ENCODE results near the gene TP53RK.

The TP53RK gene

DNA sequence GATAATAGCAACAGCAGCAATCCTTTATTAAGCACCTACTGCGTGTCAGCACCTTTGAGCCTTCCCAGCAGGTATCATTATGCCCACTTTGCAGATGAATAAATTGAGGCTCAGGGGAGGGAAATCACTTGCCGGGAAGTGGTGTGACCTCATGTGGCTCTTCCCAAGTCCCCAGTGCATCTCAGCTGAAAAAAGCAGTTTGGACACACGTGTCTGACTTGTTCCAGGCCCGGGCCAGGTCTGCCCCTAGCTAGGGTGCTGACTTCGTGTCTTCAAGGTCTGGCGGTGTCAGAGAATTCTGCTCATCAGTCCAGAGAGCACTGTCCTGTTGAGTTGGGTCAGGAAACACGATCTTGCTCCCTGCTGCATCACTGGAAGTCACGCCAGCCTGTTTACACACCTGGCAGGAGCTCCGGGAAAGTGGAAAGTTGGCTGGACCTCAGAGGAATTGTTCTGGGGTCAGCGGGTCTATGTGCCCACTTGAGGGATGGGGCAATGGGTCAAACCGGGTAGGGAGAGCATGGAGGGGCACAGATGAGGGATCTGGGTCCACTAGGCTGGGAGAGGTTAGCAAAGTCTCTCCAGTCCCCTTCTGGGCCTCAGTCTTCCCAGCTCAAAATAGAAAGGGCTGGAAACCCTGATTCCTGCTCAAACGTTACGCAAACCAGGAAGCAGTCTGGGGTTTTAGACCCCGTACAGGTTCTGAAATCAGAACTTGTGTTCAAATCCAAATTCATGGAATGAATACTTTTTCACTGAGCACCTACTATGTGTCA, 48.5 kb downstream of the TP53RK start:
- Histone ChIP-seq H2BK12ac (ENCODE audit: low read length in 2 of 2) (no peak overlapping the region), H2BK5ac (ENCODE audit: low read depth, low read length, poor library complexity, severe bottlenecking) (no peak overlapping the region), H2AFZ (ENCODE audit: low read depth, low read length) (no peak overlapping the region), H3K27me3 (ENCODE audit: control insufficient read depth in 1 of 2, insufficient read depth in 1 of 2, low read length in 2 of 2) (peaks cover 3 to 18% of the 10 kb centered on the region in 2 experiments), H3K79me1 (replicated peaks; ENCODE audit: low read length, poor library complexity, severe bottlenecking) (no peaks in the 10 kb centered on the region), H3K4me2 (ENCODE audit: low read length, poor library complexity, severe bottlenecking) (no peak overlapping the region), H4K8ac (ENCODE audit: low read length) (no peak overlapping the region), H3K4ac (ENCODE audit: low read depth in 1 of 2, low read length in 2 of 2) (no peak overlapping the region), H3K23ac (ENCODE audit: low read length in 2 of 2) (no peak overlapping the region), H2BK15ac (ENCODE audit: low read depth, poor library complexity, severe bottlenecking) (no peak overlapping the region), H2AK5ac (ENCODE audit: low read length, severe bottlenecking) (no peak overlapping the region), H3K18ac (ENCODE audit: low read depth in 1 of 2, low read length in 2 of 2) (no peak overlapping the region), H3K9me3 (ENCODE audit: control insufficient read depth, low read length) (no peaks in the 10 kb centered on the region), H3K9ac (ENCODE audit: low read length) (no peak overlapping the region), H3K4me1 (ENCODE audit: control insufficient read depth, insufficient read depth, low read depth, low read length) (no peaks in the 10 kb centered on the region), H3K36me3 (ENCODE audit: control insufficient read depth in 1 of 2, insufficient read depth in 2 of 2, low read depth in 1 of 2, low read length in 2 of 2) (no peaks in the 10 kb centered on the region), H3K14ac (ENCODE audit: low read length in 2 of 2) (no peak overlapping the region), H3K27ac (ENCODE audit: low read length, poor library complexity, severe bottlenecking) (no peak overlapping the region), H2BK120ac (ENCODE audit: low read depth, low read length) (no peak overlapping the region), H4K91ac (ENCODE audit: low read length) (no peak overlapping the region), H3K4me3 (ENCODE audit: insufficient read depth in 1 of 2, low read depth in 1 of 2, low read length in 2 of 2) (no peak overlapping the region)
- WGBS = 75% methylated on average over 14 of the region's 14 CpGs
- DNase-seq = no peak

DNA sequence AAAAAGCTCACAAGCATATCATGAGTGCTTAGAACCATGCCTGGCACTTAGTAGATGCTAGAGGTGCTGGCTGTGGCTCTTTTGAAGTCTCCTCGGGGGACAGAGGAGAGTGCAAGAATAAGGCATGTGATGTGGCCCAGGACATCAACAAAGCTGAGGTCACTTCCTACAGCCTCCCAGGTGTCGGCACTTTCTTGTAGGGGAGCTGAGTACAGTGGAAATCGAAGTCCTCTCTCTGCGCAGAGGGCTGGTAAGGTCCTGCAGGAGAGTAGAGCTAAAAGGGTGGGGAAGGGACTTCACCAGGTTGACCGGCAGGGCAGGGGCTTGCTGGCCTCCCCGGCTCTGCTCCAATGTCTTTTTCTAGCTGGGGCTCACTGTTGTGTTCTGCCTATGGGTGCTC, 49.2 kb downstream of the TP53RK start:
- Histone ChIP-seq H3K27ac (ENCODE audit: low read length, poor library complexity, severe bottlenecking) (no peak overlapping the region), H4K91ac (ENCODE audit: low read length) (no peak overlapping the region), H3K27me3 (ENCODE audit: control insufficient read depth in 1 of 2, insufficient read depth in 1 of 2, low read length in 2 of 2) (peaks cover 3 to 18% of the 10 kb centered on the region in 2 experiments), H3K4me2 (ENCODE audit: low read length, poor library complexity, severe bottlenecking) (no peak overlapping the region), H3K4me3 (ENCODE audit: insufficient read depth in 1 of 2, low read depth in 1 of 2, low read length in 2 of 2) (no peak overlapping the region), H3K14ac (ENCODE audit: low read length in 2 of 2) (no peak overlapping the region), H3K4ac (ENCODE audit: low read depth in 1 of 2, low read length in 2 of 2) (no peak overlapping the region), H2BK15ac (ENCODE audit: low read depth, poor library complexity, severe bottlenecking) (no peak overlapping the region), H2BK5ac (ENCODE audit: low read depth, low read length, poor library complexity, severe bottlenecking) (no peak overlapping the region), H3K9me3 (ENCODE audit: control insufficient read depth, low read length) (no peaks in the 10 kb centered on the region), H3K18ac (ENCODE audit: low read depth in 1 of 2, low read length in 2 of 2) (no peak overlapping the region), H2AK5ac (ENCODE audit: low read length, severe bottlenecking) (no peak overlapping the region), H3K36me3 (ENCODE audit: control insufficient read depth in 1 of 2, insufficient read depth in 2 of 2, low read depth in 1 of 2, low read length in 2 of 2) (no peaks in the 10 kb centered on the region), H2AFZ (ENCODE audit: low read depth, low read length) (no peak overlapping the region), H3K79me1 (replicated peaks; ENCODE audit: low read length, poor library complexity, severe bottlenecking) (no peaks in the 10 kb centered on the region), H3K4me1 (ENCODE audit: control insufficient read depth, insufficient read depth, low read depth, low read length) (no peaks in the 10 kb centered on the region), H2BK120ac (ENCODE audit: low read depth, low read length) (no peak overlapping the region), H3K23ac (ENCODE audit: low read length in 2 of 2) (no peak overlapping the region), H2BK12ac (ENCODE audit: low read length in 2 of 2) (no peak overlapping the region), H3K9ac (ENCODE audit: low read length) (no peak overlapping the region), H4K8ac (ENCODE audit: low read length) (no peak overlapping the region)
- WGBS = 91% methylated on average over 6 of the region's 6 CpGs
- no peak for DNase-seq

- Histone ChIP-seq H2BK120ac (ENCODE audit: low read depth, low read length) (no peak overlapping the region), H3K9me3 (ENCODE audit: control insufficient read depth, low read length) (no peaks in the 10 kb centered on the region), H2AFZ (ENCODE audit: low read depth, low read length) (no peak overlapping the region), H3K36me3 (ENCODE audit: control insufficient read depth in 1 of 2, insufficient read depth in 2 of 2, low read depth in 1 of 2, low read length in 2 of 2) (no peaks in the 10 kb centered on the region), H3K9ac (ENCODE audit: low read length) (no peak overlapping the region), H2BK15ac (ENCODE audit: low read depth, poor library complexity, severe bottlenecking) (no peak overlapping the region), H3K23ac (ENCODE audit: low read length in 2 of 2) (no peak overlapping the region), H3K14ac (ENCODE audit: low read length in 2 of 2) (no peak overlapping the region), H3K4ac (ENCODE audit: low read depth in 1 of 2, low read length in 2 of 2) (no peak overlapping the region), H2BK12ac (ENCODE audit: low read length in 2 of 2) (no peak overlapping the region), H3K4me1 (ENCODE audit: control insufficient read depth, insufficient read depth, low read depth, low read length) (no peaks in the 10 kb centered on the region), H3K18ac (ENCODE audit: low read depth in 1 of 2, low read length in 2 of 2) (no peak overlapping the region), H3K4me2 (ENCODE audit: low read length, poor library complexity, severe bottlenecking) (no peak overlapping the region), H4K8ac (ENCODE audit: low read length) (no peak overlapping the region), H3K27me3 (ENCODE audit: control insufficient read depth in 1 of 2, insufficient read depth in 1 of 2, low read length in 2 of 2) (peaks cover 3 to 18% of the 10 kb centered on the region in 2 experiments), H4K91ac (ENCODE audit: low read length) (no peak overlapping the region), H2BK5ac (ENCODE audit: low read depth, low read length, poor library complexity, severe bottlenecking) (no peak overlapping the region), H3K27ac (ENCODE audit: low read length, poor library complexity, severe bottlenecking) (no peak overlapping the region), H3K4me3 (ENCODE audit: insufficient read depth in 1 of 2, low read depth in 1 of 2, low read length in 2 of 2) (no peak overlapping the region), H3K79me1 (replicated peaks; ENCODE audit: low read length, poor library complexity, severe bottlenecking) (no peaks in the 10 kb centered on the region), H2AK5ac (ENCODE audit: low read length, severe bottlenecking) (no peak overlapping the region)
- DNase-seq = no peak
- 74% methylated on average over 3 of the region's 3 CpGs for WGBS
These were observed 49.7 kb downstream of the TP53RK start for GRCh38 chr20:46639587-46639986.

DNA sequence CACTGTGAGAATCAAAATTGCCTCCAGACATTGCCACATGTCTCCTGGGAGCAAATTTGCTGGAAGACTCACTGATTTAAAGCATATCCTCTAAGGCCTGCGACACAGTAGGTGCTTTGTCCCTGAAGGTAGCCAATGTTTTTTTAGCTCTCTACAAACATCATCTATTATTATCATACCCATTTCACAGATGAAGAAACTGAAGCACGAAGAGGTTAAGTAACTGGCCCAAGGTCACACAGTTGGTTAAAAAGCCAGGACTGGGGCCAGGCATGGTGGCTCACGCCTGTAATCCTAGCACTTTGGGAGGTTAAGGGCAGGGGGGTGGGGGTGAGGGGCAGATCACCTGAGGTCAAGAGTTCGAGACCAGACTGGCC, 50.4 kb downstream of the TP53RK start:
- Histone ChIP-seq H3K36me3 (ENCODE audit: control insufficient read depth in 1 of 2, insufficient read depth in 2 of 2, low read depth in 1 of 2, low read length in 2 of 2) (no peaks in the 10 kb centered on the region), H4K8ac (ENCODE audit: low read length) (no peak overlapping the region), H3K23ac (ENCODE audit: low read length in 2 of 2) (no peak overlapping the region), H2AK5ac (ENCODE audit: low read length, severe bottlenecking) (no peak overlapping the region), H3K14ac (ENCODE audit: low read length in 2 of 2) (no peak overlapping the region), H2BK15ac (ENCODE audit: low read depth, poor library complexity, severe bottlenecking) (no peak overlapping the region), H2BK120ac (ENCODE audit: low read depth, low read length) (no peak overlapping the region), H3K27ac (ENCODE audit: low read length, poor library complexity, severe bottlenecking) (no peak overlapping the region), H3K9ac (ENCODE audit: low read length) (no peak overlapping the region), H3K4me1 (ENCODE audit: control insufficient read depth, insufficient read depth, low read depth, low read length) (no peaks in the 10 kb centered on the region), H3K79me1 (replicated peaks; ENCODE audit: low read length, poor library complexity, severe bottlenecking) (no peaks in the 10 kb centered on the region), H3K4me2 (ENCODE audit: low read length, poor library complexity, severe bottlenecking) (no peak overlapping the region), H2BK12ac (ENCODE audit: low read length in 2 of 2) (no peak overlapping the region), H2AFZ (ENCODE audit: low read depth, low read length) (no peak overlapping the region), H3K4ac (ENCODE audit: low read depth in 1 of 2, low read length in 2 of 2) (no peak overlapping the region), H3K9me3 (ENCODE audit: control insufficient read depth, low read length) (no peaks in the 10 kb centered on the region), H4K91ac (ENCODE audit: low read length) (no peak overlapping the region), H3K4me3 (ENCODE audit: insufficient read depth in 1 of 2, low read depth in 1 of 2, low read length in 2 of 2) (no peak overlapping the region), H3K18ac (ENCODE audit: low read depth in 1 of 2, low read length in 2 of 2) (no peak overlapping the region), H3K27me3 (ENCODE audit: control insufficient read depth in 1 of 2, insufficient read depth in 1 of 2, low read length in 2 of 2) (peaks cover 3 to 18% of the 10 kb centered on the region in 2 experiments), H2BK5ac (ENCODE audit: low read depth, low read length, poor library complexity, severe bottlenecking) (no peak overlapping the region)
- WGBS = 88% methylated on average over 4 of the region's 4 CpGs
- no peak for DNase-seq
